ENCODE data around the gene CSNK2A1. TPM values are rescaled to one million over a fixed set of nuclear protein-coding genes. Genes with fewer than 3 reads are reported as not detected.
"Not testable (repeated sequence)": the region's sequence is repeated elsewhere in the genome, so short reads cannot be mapped to it uniquely, and the experiment has no call there.

Gene CSNK2A1
- total RNA-seq = 84.8 TPM

DNA sequence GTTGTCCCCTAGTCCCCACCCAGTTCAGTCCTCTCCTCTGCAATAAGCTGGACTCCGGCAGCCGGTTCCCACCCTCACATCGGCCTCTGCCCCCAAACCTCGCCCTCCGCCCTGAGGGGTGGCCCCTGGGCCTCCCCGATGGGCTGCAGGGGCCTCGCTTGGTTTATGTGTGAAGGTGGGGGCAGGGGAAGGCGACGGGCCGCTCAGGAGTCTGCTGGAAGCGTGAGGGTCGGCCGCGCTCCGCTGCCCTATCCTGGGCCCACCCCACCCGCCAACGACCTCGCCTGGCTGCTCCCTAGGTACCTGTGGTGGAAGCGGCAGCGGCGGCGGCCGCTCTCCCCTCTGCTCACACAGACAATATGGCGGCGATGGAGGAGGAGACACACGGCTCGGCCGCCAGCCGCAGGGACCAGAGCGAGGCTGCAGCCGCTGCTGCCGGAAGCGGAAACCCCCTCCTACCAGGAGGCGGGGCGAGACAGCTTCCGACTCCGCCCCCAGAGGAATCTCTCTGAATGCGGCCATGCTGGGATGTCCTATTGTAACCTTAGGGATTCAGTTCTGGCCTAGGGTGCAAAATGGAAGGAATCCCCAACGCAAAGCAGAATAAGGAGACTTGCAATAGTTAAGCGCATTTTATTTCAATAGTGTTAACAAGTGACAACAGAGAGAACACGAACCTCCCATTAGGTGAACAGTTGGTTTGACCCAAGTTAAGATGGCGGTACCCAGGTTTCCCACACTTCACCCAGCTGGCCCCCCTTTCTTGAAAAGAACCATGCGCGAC, at the start of gene CSNK2A1:
Gene CSNK2A1, minus strand, starts transcription at position 422 of the 784 bp plus-strand sequence. CDS start 35,239 bp downstream, outside the sequence.
- DNase-seq (ENCODE audit: low read depth in 2 of 3, low spot score in 2 of 3) = peak; percentile 96 to 97 (median 96)

- no peak for DNase-seq (ENCODE audit: low read depth in 2 of 3, low spot score in 2 of 3)
Measured at GRCh38 chr20:592506-592905, 48.9 kb upstream of the CSNK2A1 start.

DNA sequence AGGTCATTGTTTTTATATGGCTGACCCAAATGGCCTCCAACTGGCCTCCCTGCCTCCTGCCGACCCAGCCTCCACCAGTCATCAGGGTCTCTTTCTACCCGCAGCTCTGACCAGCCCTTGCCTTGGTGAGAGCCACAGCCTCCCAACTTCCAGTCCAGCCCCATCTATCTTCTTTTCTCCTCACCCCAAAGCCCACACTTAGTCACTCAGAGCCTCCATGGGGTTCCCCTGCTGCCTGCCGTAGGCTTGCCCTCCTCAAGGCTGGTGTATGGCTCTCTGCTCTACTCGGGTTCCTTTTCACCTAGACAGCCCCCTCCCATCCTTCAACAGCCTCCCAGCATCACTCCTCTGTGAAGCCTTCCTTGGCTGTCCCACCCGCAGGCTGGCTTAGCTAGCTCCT, 48.4 kb upstream of the CSNK2A1 start:
- no peak for DNase-seq (ENCODE audit: low read depth in 2 of 3, low spot score in 2 of 3)

- DNase-seq (ENCODE audit: low read depth in 2 of 3, low spot score in 2 of 3) = peak in 2 of 3 donors; percentile 42 to 54
Measured at GRCh38 chr20:588932-589672, 45.5 kb upstream of the CSNK2A1 start.

GRCh38 chr20:588476-588875, 44.9 kb upstream of the CSNK2A1 start:
- peak in 1 of 3 donors; percentile 18 for DNase-seq (ENCODE audit: low read depth in 2 of 3, low spot score in 2 of 3)

GRCh38 chr20:584971-585301, 41.3 kb upstream of the CSNK2A1 start:
- no peak for DNase-seq (ENCODE audit: low read depth in 2 of 3, low spot score in 2 of 3)

GRCh38 chr20:584161-584970, 40.8 kb upstream of the CSNK2A1 start:
- DNase-seq (ENCODE audit: low read depth in 2 of 3, low spot score in 2 of 3) = peak in 2 of 3 donors; percentile 45 to 74

DNA sequence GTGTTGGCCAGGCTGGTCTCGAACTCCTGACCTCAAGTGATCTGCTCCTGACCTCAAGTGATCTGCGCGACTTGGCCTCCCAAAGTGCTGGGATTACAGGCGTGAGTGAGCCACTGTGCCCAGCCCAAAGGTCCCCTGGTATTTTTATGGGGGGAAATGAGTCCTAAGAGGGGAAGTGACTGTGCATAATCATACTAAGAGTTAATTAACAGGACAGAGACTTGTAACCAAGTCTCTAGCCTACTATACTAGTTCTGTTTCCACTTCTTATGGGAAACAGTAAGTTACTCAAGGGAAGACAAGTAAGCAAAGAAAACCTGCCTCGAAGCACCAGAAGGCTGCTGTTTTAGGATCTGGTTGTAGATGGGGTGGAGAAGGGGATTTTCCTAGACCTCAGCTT, 38.6 kb upstream of the CSNK2A1 start:
- DNase-seq (ENCODE audit: low read depth in 2 of 3, low spot score in 2 of 3) = no peak

- not testable (repeated sequence) for DNase-seq (ENCODE audit: low read depth in 2 of 3, low spot score in 2 of 3)
Measured at GRCh38 chr20:578940-579690, 35.5 kb upstream of the CSNK2A1 start.

DNA sequence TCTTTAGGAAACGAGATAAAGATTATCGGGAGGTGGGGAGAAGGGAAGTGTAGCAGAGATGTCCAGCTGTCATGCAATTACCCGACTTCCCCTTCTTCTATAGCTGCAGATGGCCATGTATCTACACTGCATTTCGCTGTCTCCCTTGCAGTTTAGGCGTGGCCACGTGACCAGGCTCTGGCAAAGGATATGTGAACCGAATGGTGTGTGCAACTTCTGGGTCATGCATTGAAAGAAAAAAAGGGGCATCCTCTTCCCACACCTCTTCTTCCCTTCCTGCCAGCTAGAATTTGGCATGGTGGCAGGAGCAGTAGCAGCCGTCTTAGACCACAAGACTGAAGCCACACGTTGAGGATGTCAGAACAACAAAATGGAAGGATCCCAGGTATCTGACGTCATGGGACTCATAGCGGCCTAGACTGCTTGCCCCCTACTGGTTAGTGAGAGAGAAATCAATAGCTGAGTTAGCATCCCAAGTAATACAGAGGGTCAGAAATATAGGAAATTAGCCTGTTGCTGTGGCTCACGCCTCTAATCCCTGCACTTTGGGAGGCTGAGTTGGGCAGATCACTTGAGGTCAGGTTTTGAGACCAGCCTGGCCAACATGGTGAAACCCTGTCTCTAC, 33.7 kb upstream of the CSNK2A1 start:
- DNase-seq (ENCODE audit: low read depth in 2 of 3, low spot score in 2 of 3) = peak in 1 of 3 donors; percentile 16

DNA sequence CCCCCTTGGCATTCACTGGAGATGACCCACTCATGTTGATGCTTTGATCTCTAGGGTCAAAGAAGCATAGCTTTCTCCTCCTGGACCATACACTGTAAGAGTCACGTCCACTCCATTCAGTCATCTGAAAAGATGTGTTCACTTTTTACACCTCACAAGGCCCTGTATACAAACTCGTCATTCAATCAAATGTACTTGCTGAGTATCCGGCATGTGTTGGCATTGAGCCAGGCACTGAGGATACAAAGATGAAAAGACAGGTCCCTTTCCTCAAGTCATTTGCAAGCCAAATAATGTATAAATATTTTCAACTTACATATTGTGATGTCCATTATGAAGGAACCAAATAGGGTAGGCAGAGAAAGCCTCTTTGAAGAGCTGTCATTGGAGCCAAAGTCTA, 32.6 kb upstream of the CSNK2A1 start:
- no peak for DNase-seq (ENCODE audit: low read depth in 2 of 3, low spot score in 2 of 3)

DNA sequence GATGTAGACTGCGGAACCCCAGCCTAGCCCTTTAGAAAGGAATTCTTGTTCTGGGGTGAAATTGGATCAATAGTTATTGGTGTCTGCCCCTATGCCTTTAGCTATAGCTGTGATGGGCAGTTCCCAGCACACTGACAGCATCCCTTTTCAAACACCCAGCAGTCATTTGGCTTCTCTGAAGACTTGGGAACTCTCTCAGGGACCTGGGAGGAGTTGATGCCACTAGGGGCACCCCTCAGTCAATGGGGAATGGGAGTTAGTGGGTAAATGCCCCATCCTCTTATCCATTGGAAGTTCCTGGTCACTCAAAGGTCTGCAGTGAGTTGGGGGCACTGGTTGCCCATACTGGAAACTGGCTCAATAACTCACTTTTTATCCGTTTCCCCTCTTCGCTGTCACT, 31.6 kb upstream of the CSNK2A1 start:
- no peak for DNase-seq (ENCODE audit: low read depth in 2 of 3, low spot score in 2 of 3)

GRCh38 chr20:574297-574942, 30.8 kb upstream of the CSNK2A1 start:
- DNase-seq (ENCODE audit: low read depth in 2 of 3, low spot score in 2 of 3) = no peak

GRCh38 chr20:573414-574296, 30.1 kb upstream of the CSNK2A1 start:
- no peak for DNase-seq (ENCODE audit: low read depth in 2 of 3, low spot score in 2 of 3)

- DNase-seq (ENCODE audit: low read depth in 2 of 3, low spot score in 2 of 3) = no peak
Measured at GRCh38 chr20:572727-573126, 29.1 kb upstream of the CSNK2A1 start.

GRCh38 chr20:571754-572441, 28.3 kb upstream of the CSNK2A1 start:
- DNase-seq (ENCODE audit: low read depth in 2 of 3, low spot score in 2 of 3) = no peak

DNA sequence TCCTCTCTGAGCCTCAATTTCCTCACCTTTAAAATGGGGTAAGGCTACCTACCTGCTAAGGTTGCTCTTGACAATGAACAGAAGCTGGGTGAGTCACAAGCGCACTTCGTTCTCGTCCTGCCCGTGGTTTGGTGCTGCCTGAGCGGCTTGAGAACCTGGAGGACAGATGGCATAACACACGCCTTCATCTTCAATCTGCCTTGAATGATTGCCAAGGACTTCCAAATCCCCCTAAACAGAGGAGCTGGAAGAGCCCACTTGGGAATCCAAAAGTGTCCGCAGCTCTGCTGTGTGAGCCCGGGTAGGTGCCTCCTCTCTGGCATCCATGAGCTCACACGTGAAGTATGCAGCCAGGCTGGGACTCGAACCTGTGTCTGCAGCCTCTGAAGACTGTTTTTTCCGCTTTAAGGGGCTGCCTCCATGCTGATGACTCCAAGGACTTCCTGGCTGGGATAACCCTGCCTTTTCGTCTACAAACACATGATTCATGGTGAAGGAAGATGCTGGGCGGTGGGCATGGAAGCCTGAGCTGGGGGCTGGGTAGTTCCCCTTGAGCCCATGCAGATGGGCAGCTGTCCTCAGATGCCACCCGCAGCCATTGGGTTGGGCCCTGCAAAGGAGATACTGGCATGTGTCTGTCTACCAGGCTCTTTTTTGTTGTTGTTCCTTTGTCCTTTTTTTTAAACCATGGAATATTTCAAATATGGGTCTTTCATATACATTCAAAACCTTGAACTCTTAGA, 25.3 kb upstream of the CSNK2A1 start:
- DNase-seq (ENCODE audit: low read depth in 2 of 3, low spot score in 2 of 3) = peak in 1 of 3 donors; percentile 40
